Lower leg skin (tissue), 3 donors: ENCODE measurements around the gene NPAS2.

Experiments
- CTCF ChIP-seq, 3 donors: fragments of 450-650 bp; IDR thresholded peaks; one replicate each; pipeline ENCODE4 v1.5.1; 2016; ENCODE audit warnings: antibody characterized with exemption in 3 of 3, mild to moderate bottlenecking in 3 of 3, moderate library complexity in 2 of 3
- POLR2A ChIP-seq, 2 donors: fragments of 450-650 bp; IDR thresholded peaks; one replicate each; pipeline ENCODE4 v1.6.1; 2016 to 2017; ENCODE audit warnings: antibody characterized with exemption in 2 of 2, mild to moderate bottlenecking in 1 of 2, moderate library complexity in 1 of 2

- no peak for TF ChIP-seq CTCF (IDR thresholded peaks at IDR 0.05)
- TF ChIP-seq POLR2A (IDR thresholded peaks at IDR 0.05): no peak
These were observed 39.0 kb upstream of the NPAS2 start for GRCh38 chr2:100781009-100781325.
